Mammary epithelial cell (primary cell): ENCODE data around the gene NOD1.

Source experiments
- EZH2 ChIP-seq: IDR thresholded peaks from 2 replicates; pipeline ENCODE4 v1.6.1; 2012; ENCODE audit warnings: low read length, inconsistent platforms, borderline replicate concordance
- TF ChIP-seq, protein P1 (sequence below), 2 donors: IDR thresholded peaks in 1 of 2; conservative IDR thresholded peaks in 1 of 2; 2 replicates each; pipeline ENCODE4 v1.5.1; 2011 to 2012; ENCODE audit warnings: inconsistent platforms in 2 of 2, low read length in 2 of 2, mild to moderate bottlenecking in 2 of 2, control low read depth in 1 of 2, low read depth in 1 of 2; ENCODE audit not compliant: insufficient read depth in 1 of 2; ENCODE audit errors: extremely low read depth in 1 of 2

- TF ChIP-seq, protein P1, sequence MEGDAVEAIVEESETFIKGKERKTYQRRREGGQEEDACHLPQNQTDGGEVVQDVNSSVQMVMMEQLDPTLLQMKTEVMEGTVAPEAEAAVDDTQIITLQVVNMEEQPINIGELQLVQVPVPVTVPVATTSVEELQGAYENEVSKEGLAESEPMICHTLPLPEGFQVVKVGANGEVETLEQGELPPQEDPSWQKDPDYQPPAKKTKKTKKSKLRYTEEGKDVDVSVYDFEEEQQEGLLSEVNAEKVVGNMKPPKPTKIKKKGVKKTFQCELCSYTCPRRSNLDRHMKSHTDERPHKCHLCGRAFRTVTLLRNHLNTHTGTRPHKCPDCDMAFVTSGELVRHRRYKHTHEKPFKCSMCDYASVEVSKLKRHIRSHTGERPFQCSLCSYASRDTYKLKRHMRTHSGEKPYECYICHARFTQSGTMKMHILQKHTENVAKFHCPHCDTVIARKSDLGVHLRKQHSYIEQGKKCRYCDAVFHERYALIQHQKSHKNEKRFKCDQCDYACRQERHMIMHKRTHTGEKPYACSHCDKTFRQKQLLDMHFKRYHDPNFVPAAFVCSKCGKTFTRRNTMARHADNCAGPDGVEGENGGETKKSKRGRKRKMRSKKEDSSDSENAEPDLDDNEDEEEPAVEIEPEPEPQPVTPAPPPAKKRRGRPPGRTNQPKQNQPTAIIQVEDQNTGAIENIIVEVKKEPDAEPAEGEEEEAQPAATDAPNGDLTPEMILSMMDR (conservative IDR thresholded peaks at IDR 0.05 in 1 of 2, IDR thresholded peaks at IDR 0.05 in 1 of 2; ENCODE audit: extremely low read depth in 1 of 2, insufficient read depth in 1 of 2, low read depth in 1 of 2, low read length in 2 of 2) = no peak
- no peak for TF ChIP-seq EZH2
Observed at GRCh38 chr7:30379131-30379530, 99.5 kb downstream of the NOD1 start.
